T-cell (primary cell): ENCODE measurements around the gene SPATC1L. TPM values are rescaled to one million over a fixed set of nuclear protein-coding genes. Genes with fewer than 3 reads are reported as not detected.

Source experiments
- ATAC-seq, 4 experiments: fragments of 200-7000 bp in 3 of 4; fragments of 150-1000 bp in 1 of 4; cut with Tn5 transposase; replicated peaks in 1 of 4; 1 replicate in 3 of 4; 2 replicates in 1 of 4; pipeline ENCODE4 v1.10.0; 2021; ENCODE audit warnings: moderate library complexity in 3 of 4, mild to moderate bottlenecking in 2 of 4, moderate number of reproducible peaks in 1 of 4
- CTCF ChIA-PET, 2 donors: fragments of 300-600 bp; sonication (Branson Sonifier 250); formaldehyde crosslinking; loops; one replicate each; lab custom pipeline; 2022; ENCODE audit warnings: antibody characterized with exemption in 2 of 2; lab: Charles Lee
- POLR2A ChIA-PET, 2 donors: fragments of 300-600 bp; sonication (Branson Sonifier 250); formaldehyde crosslinking; loops; one replicate each; lab custom pipeline; 2022; ENCODE audit warnings: antibody characterized with exemption in 2 of 2; lab: Charles Lee
- DNase-seq, 35 experiments: peaks; one replicate each; pipeline versions ENCODE4 v3.0.0 to v3.0.0-alpha.2; 2013 to 2023
- H3K27ac ChIP-seq: one replicate; pipeline ENCODE4 v1.5.1; 2013; ENCODE audit warnings: low read length
- H3K27me3 ChIP-seq, 2 experiments: replicated peaks in 1 of 2; 1 replicate in 1 of 2; 2 replicates in 1 of 2; pipeline versions ENCODE4 v1.6.1 to v1.7.0; 2013; ENCODE audit warnings: low read length in 1 of 2, mixed read lengths in 1 of 2; ENCODE audit not compliant: control insufficient read depth in 2 of 2, insufficient read depth in 2 of 2; ENCODE audit errors: extremely low read depth in 1 of 2
- H3K36me3 ChIP-seq, 2 donors: 1 replicate in 1 of 2; 2 replicates in 1 of 2; pipeline versions ENCODE4 v1.6.1 to v1.7.0; 2013; ENCODE audit warnings: low read length in 1 of 2; ENCODE audit not compliant: control insufficient read depth in 2 of 2, insufficient read depth in 1 of 2; ENCODE audit errors: extremely low read depth in 1 of 2
- H3K4me1 ChIP-seq, 2 experiments: 1 replicate in 1 of 2; 2 replicates in 1 of 2; pipeline versions ENCODE4 v1.6.1 to v1.7.0; 2013; ENCODE audit warnings: low read length in 2 of 2, mixed read lengths in 1 of 2; ENCODE audit not compliant: insufficient read depth in 2 of 2, control insufficient read depth in 1 of 2; ENCODE audit errors: extremely low read depth in 1 of 2
- H3K4me3 ChIP-seq, 2 donors: 1 replicate in 1 of 2; 2 replicates in 1 of 2; pipeline versions ENCODE4 v1.5.1 to v1.7.0; 2013; ENCODE audit warnings: mild to moderate bottlenecking in 2 of 2, low read length in 1 of 2, moderate library complexity in 1 of 2; ENCODE audit not compliant: control insufficient read depth in 1 of 2; ENCODE audit errors: extremely low read depth in 1 of 2
- H3K9me3 ChIP-seq: 2 replicates; pipeline ENCODE4 v1.7.0; 2013
- H3K27ac Mint-ChIP-seq, 2 donors: one replicate each; pipeline ENCODE4 v1.8.0; 2020 to 2021; ENCODE audit warnings: mild to moderate bottlenecking in 2 of 2, mixed read lengths in 2 of 2
- H3K27me3 Mint-ChIP-seq, 2 donors: one replicate each; pipeline ENCODE4 v1.8.0; 2021 to 2022; ENCODE audit warnings: mixed read lengths in 2 of 2
- H3K36me3 Mint-ChIP-seq: one replicate; pipeline ENCODE4 v1.8.0; 2021; ENCODE audit warnings: mixed read lengths
- H3K4me1 Mint-ChIP-seq, 3 donors: one replicate each; pipeline ENCODE4 v1.8.0; 2020 to 2022; ENCODE audit warnings: mixed read lengths in 3 of 3, mild to moderate bottlenecking in 1 of 3
- H3K4me3 Mint-ChIP-seq, 3 donors: one replicate each; pipeline ENCODE4 v1.8.0; 2020 to 2022; ENCODE audit warnings: mild to moderate bottlenecking in 3 of 3, mixed read lengths in 3 of 3, moderate library complexity in 3 of 3
- H3K9me3 Mint-ChIP-seq, 3 donors: one replicate each; pipeline ENCODE4 v1.8.0; 2020 to 2022; ENCODE audit warnings: mixed read lengths in 3 of 3
- WGBS: methylation state at CpG from one replicate; pipeline ENCODE4 v1.1.5; 2013; ENCODE audit warnings: missing lambda C conversion rate; ENCODE audit not compliant: insufficient coverage; 5-methylcytosine and 5-hydroxymethylcytosine counted together
- total RNA-seq, 35 experiments: library from RNA in 6 of 35; stranded (reverse) in 6 of 35; fragments of 120-200 nt in 1 of 35; gene quantifications; one replicate each; pipeline versions ENCODE4 v1.2.1 to v1.2.4 and lab custom pipeline; 2013 to 2026

Gene SPATC1L
- total RNA-seq, 5 donors from 2014 or later (not counting 1 experiment from before 2014, with no cell fraction given), result 1.4 to 22.8 (median 12.5) TPM

GRCh38 chr21:46155514-46156377 lies 28.5 kb downstream of the SPATC1L start, which contains the start of gene FTCD:
Gene FTCD (minus strand): TSS chr21:46155579. CDS start chr21:46155523, 56 bp downstream.
- H3K4me3 ChIP-seq, result no peak within 1 kb of the TSS
- ChIA-PET POLR2A (no interaction called here), CTCF (no interaction called here)
- WGBS, result 91% methylated on average over 34 of the region's 34 CpGs
- peaks cover 0 to 2% of the 10 kb centered on the region in 2 donors for H3K36me3 ChIP-seq
- Mint-ChIP-seq H3K9me3 (no peaks in the 10 kb centered on the region), H3K36me3 (no peaks in the 10 kb centered on the region), H3K4me1 (no peaks in the 10 kb centered on the region), H3K27me3 (no peaks in the 10 kb centered on the region), H3K27ac (no peak within 1 kb of the TSS), H3K4me3 (no peak within 1 kb of the TSS)
- no peaks in the 10 kb centered on the region for H3K9me3 ChIP-seq
- DNase-seq, result peak in 2 of 35 experiments; percentile 7 to 9
- no peak within 1 kb of the TSS for H3K27ac ChIP-seq
- peaks cover 0 to 11% of the 10 kb centered on the region in 2 experiments for H3K27me3 ChIP-seq
- H3K4me1 ChIP-seq, result peaks cover 0 to 8% of the 10 kb centered on the region in 2 experiments
- ATAC-seq, result no peak

- CTCF ChIA-PET, result no interaction called here
- peak in 2 of 35 experiments; percentile 3 to 14 for DNase-seq
Measured at GRCh38 chr21:46154955-46155513, 29.2 kb downstream of the SPATC1L start.

GRCh38 chr21:46154155-46154954 lies 29.9 kb downstream of the SPATC1L start:
- Mint-ChIP-seq H3K4me3 (no peak overlapping the region), H3K36me3 (no peaks in the 10 kb centered on the region), H3K27ac (no peak overlapping the region), H3K9me3 (no peaks in the 10 kb centered on the region), H3K4me1 (no peaks in the 10 kb centered on the region), H3K27me3 (no peaks in the 10 kb centered on the region)
- DNase-seq (peak in 2 of 35 experiments; percentile 10 to 20), ATAC-seq (no peak)
- WGBS, result 90% methylated on average over 35 of the region's 39 CpGs
- peaks cover 0 to 18% of the 10 kb centered on the region in 2 experiments for H3K27me3 ChIP-seq
- no peaks in the 10 kb centered on the region for H3K36me3 ChIP-seq
- H3K4me1 ChIP-seq, result peaks cover 0 to 8% of the 10 kb centered on the region in 2 experiments
- ChIA-PET CTCF (interaction anchor here in 1 of 2 donors (0.6 kb wide), 1 partner anchor 180 kb away, joined by 4 read pairs; no protein-coding TSS in a partner anchor), POLR2A (no interaction called here)
- no peak overlapping the region for H3K27ac ChIP-seq
- no peak overlapping the region for H3K4me3 ChIP-seq
- H3K9me3 ChIP-seq, result no peaks in the 10 kb centered on the region

More at GRCh38 chr21:46154955-46155513, 29.2 kb downstream of the SPATC1L start:
- Histone ChIP-seq H3K4me1 (peaks cover 0 to 8% of the 10 kb centered on the region in 2 experiments), H3K27me3 (peaks cover 0 to 18% of the 10 kb centered on the region in 2 experiments), H3K36me3 (peaks cover 0 to 2% of the 10 kb centered on the region in 2 donors), H3K9me3 (no peaks in the 10 kb centered on the region), H3K4me3 (no peak overlapping the region), H3K27ac (no peak overlapping the region)
- Mint-ChIP-seq H3K27ac (no peak overlapping the region), H3K36me3 (no peaks in the 10 kb centered on the region), H3K4me1 (no peaks in the 10 kb centered on the region), H3K4me3 (no peak overlapping the region), H3K27me3 (no peaks in the 10 kb centered on the region), H3K9me3 (no peaks in the 10 kb centered on the region)
- POLR2A ChIA-PET, result no interaction called here
- no peak for ATAC-seq
- 89% methylated on average over 16 of the region's 16 CpGs for WGBS

GRCh38 chr21:46153247-46154154 lies 30.8 kb downstream of the SPATC1L start:
- H3K27me3 ChIP-seq, result peaks cover 0 to 18% of the 10 kb centered on the region in 2 experiments
- CTCF ChIA-PET, result interaction anchor here in 1 of 2 donors (0.6 kb wide), 1 partner anchor 181 kb away, joined by 4 read pairs; no protein-coding TSS in a partner anchor
- no peak overlapping the region for H3K4me3 Mint-ChIP-seq
- no peak overlapping the region for H3K27ac ChIP-seq
- no peaks in the 10 kb centered on the region for H3K36me3 Mint-ChIP-seq
- no peaks in the 10 kb centered on the region for H3K9me3 Mint-ChIP-seq
- no peaks in the 10 kb centered on the region for H3K36me3 ChIP-seq
- DNase-seq (peak in 24 of 35 experiments; percentile 10 to 67 (median 36)), ATAC-seq (peak in 3 of 4 experiments; percentile 59 to 66 (median 59))
- H3K9me3 ChIP-seq, result no peaks in the 10 kb centered on the region
- H3K27ac Mint-ChIP-seq, result no peak overlapping the region
- WGBS, result 45% methylated on average over 22 of the region's 33 CpGs
- peaks cover 0 to 8% of the 10 kb centered on the region in 2 experiments for H3K4me1 ChIP-seq
- no peaks in the 10 kb centered on the region for H3K4me1 Mint-ChIP-seq
- no peaks in the 10 kb centered on the region for H3K27me3 Mint-ChIP-seq
- H3K4me3 ChIP-seq, result no peak overlapping the region
- POLR2A ChIA-PET, result no interaction called here

- Mint-ChIP-seq H3K9me3 (no peaks in the 10 kb centered on the region), H3K27me3 (no peaks in the 10 kb centered on the region), H3K4me3 (no peak overlapping the region), H3K27ac (no peak overlapping the region), H3K4me1 (no peaks in the 10 kb centered on the region), H3K36me3 (no peaks in the 10 kb centered on the region)
- ChIA-PET POLR2A (no interaction called here), CTCF (no interaction called here)
- peak in 1 of 35 experiments; percentile 1 for DNase-seq
- H3K27ac ChIP-seq, result no peak overlapping the region
- 88% methylated on average over 9 of the region's 18 CpGs for WGBS
- H3K4me1 ChIP-seq, result peaks cover 0 to 8% of the 10 kb centered on the region in 2 experiments
- no peak for ATAC-seq
- peaks cover 0 to 18% of the 10 kb centered on the region in 2 experiments for H3K27me3 ChIP-seq
- no peaks in the 10 kb centered on the region for H3K9me3 ChIP-seq
- H3K36me3 ChIP-seq, result no peaks in the 10 kb centered on the region
- no peak overlapping the region for H3K4me3 ChIP-seq
Measured at GRCh38 chr21:46152927-46153246, 31.4 kb downstream of the SPATC1L start.
